PFSK-1 (cell line): ENCODE data around the gene GET4.

ENCODE experiments used
- REST ChIP-seq, 2 experiments: IDR thresholded peaks; 2 replicates each; pipeline versions ENCODE4 v1.6.1 to v1.8.0; 2011 to 2012; ENCODE audit warnings: low read depth in 2 of 2, low read length in 2 of 2, control low read depth in 1 of 2, inconsistent platforms in 1 of 2, mild to moderate bottlenecking in 1 of 2, moderate library complexity in 1 of 2; ENCODE audit not compliant: insufficient read depth in 1 of 2
- SIN3A ChIP-seq: IDR thresholded peaks from 2 replicates; pipeline ENCODE4 v1.6.1; 2012; ENCODE audit warnings: mild to moderate bottlenecking, low read length, moderate library complexity, borderline replicate concordance; ENCODE audit not compliant: insufficient read depth

- TF ChIP-seq REST (IDR thresholded peaks at IDR 0.05; ENCODE audit: insufficient read depth in 1 of 2, low read depth in 2 of 2, low read length in 2 of 2) (no peak), SIN3A (no peak)
Observed at GRCh38 chr7:895451-896052, 19.2 kb downstream of the GET4 start.
